Measurements from ENCODE around the gene MDM1. TPM values are rescaled to one million over a fixed set of nuclear protein-coding genes. Genes with fewer than 3 reads are reported as not detected.

Gene MDM1
- total RNA-seq, 1 donor from 2014 or later, result 16.7 TPM

GRCh38 chr12:68327896-68328295 lies 4.3 kb downstream of the MDM1 start:
- DNase-seq (ENCODE audit: low spot score in 2 of 2), result no peak
- no peak for FAIRE-seq

GRCh38 chr12:68326716-68327115 lies 5.4 kb downstream of the MDM1 start:
- DNase-seq (ENCODE audit: low spot score in 2 of 2) (no peak), FAIRE-seq (no peak)

DNA sequence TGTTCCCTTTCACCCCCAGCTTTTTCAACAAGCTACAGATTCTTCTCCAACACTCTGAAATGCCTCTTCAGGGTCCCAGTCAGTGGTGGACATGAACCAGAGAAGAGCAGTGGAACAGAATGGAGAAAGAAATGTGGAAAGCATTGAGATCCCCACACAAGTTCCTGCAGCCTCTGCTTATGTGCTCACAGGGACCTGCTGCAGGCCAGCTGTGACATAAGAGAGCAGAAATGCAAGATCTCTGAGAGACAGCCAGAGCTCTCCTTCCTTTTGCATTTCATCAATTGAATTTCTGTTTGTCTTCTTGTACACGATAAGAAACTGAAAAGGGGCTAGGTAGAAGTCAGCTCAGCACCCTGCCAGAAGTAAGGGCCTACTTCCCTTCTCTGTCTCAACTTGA lies 6.2 kb downstream of the MDM1 start:
- FAIRE-seq (no peak), DNase-seq (ENCODE audit: low spot score in 2 of 2) (no peak)

GRCh38 chr12:68324531-68324930 lies 7.6 kb downstream of the MDM1 start:
- FAIRE-seq, result no peak
- no peak for DNase-seq (ENCODE audit: low spot score in 2 of 2)

- DNase-seq (ENCODE audit: low spot score in 2 of 2), result no peak
- no peak for FAIRE-seq
Measured at GRCh38 chr12:68321140-68321539, 11.0 kb downstream of the MDM1 start.

DNA sequence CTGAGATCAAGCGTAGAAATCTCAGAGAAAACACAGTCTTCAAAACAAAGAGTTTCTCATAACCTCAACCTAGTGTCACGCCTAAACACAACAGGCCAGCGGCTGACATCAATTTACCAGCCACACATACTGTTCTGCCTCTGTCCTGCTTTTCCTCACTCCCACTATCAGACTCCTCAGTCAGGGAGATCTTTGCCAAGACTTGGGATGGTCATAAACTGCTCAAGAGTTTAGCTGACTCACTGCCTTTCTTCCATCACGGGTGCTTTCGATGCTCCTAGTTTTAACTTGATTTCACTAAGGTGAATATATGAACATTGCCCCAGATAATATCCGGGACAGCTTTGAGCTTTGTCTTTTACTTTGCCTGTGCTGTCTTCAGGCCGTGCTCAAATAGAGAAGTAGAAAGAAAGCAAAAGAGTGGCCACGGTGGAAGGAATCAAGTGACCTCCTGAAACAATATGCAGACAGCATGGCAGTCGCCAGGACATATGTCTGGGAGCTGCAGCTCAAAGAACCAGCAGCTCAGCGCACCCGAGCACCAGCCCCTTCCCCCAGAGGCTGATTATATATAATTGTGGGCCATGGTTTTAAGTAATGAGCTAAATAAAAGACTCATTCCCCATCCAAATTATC lies 12.1 kb downstream of the MDM1 start:
- FAIRE-seq, result no peak

GRCh38 chr12:68317047-68317667 lies 15.0 kb downstream of the MDM1 start:
- DNase-seq (ENCODE audit: low spot score in 2 of 2) (peak in 1 of 2 donors; percentile 20), FAIRE-seq (peak; percentile 97)

More for the DNA sequence above, 12.1 kb downstream of the MDM1 start:
- DNase-seq (ENCODE audit: low spot score in 2 of 2), result no peak

GRCh38 chr12:68310370-68310769 lies 21.8 kb downstream of the MDM1 start:
- DNase-seq (ENCODE audit: low spot score in 2 of 2) (no peak), FAIRE-seq (no peak)

- no peak for FAIRE-seq
- DNase-seq (ENCODE audit: low spot score in 2 of 2), result no peak
Measured at GRCh38 chr12:68306564-68306963, 25.6 kb downstream of the MDM1 start.

- FAIRE-seq (no peak), DNase-seq (ENCODE audit: low spot score in 2 of 2) (no peak)
Measured at GRCh38 chr12:68305278-68305677, 26.9 kb downstream of the MDM1 start.

DNA sequence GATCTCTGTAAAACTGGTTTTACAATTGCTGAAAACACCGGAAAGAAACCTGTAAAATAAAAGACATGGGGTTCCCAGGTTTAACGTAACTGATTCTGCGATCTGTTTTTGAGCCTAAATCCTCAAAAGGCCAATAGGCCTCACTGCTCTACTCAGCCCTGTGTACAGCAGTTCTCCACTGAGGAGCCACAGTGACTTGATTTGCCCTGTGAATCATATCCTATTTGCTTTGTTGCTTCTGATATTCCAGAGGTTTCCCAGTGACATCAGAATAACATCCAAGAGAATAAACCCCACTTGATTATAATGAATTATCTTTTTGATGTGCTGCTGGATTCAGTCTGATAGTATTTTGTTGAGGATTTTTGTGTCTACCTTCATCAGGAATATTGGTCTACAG lies 27.5 kb downstream of the MDM1 start:
- no peak for FAIRE-seq

DNA sequence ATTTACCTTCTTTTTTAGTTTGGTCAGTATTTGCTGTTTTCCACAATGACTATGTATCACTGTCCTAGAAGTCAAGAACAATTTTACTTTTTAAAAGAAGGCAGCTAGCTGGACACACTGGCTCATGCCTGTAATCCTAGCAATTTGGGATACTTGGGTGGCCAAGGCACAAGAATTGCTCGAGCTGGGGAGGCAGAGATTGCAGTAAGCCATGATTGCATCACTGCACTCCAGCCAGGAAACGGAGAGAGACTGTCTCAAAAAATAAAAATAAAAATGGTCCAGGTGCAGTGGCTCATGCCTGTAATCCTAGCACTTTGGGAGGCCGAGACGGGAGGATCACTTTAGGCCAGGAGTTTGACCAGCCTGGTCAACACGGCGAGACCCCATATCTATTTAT lies 28.3 kb downstream of the MDM1 start:
- FAIRE-seq (no peak), DNase-seq (ENCODE audit: low spot score in 2 of 2) (no peak)

More for the DNA sequence above, 27.5 kb downstream of the MDM1 start:
- no peak for DNase-seq (ENCODE audit: low spot score in 2 of 2)

GRCh38 chr12:68297929-68298328 lies 34.2 kb downstream of the MDM1 start:
- no peak for FAIRE-seq
- DNase-seq (ENCODE audit: low spot score in 2 of 2), result no peak

- no peak for DNase-seq (ENCODE audit: low spot score in 2 of 2)
- FAIRE-seq, result no peak
Measured at GRCh38 chr12:68294251-68294650, 37.9 kb downstream of the MDM1 start.

DNA sequence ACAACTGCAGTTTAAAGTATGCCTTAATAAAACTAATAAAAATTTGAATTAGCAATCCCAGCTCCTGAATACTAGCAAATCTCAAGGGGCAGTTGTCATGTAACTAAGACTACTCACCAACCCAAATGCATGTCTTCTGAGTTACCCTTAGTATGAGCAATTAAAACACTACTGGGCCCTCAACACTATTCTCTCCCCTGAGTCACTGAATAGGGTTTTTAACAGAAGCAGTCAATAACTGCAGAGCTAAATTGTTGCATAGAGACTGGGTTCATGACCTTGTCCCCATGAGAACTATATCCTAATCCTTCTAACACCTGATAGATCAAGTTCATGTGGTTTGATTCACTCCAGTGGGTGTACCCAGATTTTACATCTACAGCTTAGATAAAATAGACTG lies 38.8 kb downstream of the MDM1 start:
- FAIRE-seq (no peak), DNase-seq (ENCODE audit: low spot score in 2 of 2) (no peak)

- DNase-seq (ENCODE audit: low spot score in 2 of 2), result no peak
- FAIRE-seq, result no peak
Measured at GRCh38 chr12:68292151-68292943, 39.8 kb downstream of the MDM1 start.

- no peak for DNase-seq (ENCODE audit: low spot score in 2 of 2)
- no peak for FAIRE-seq
Measured at GRCh38 chr12:68291396-68292036, 40.6 kb downstream of the MDM1 start.

- FAIRE-seq, result no peak
- DNase-seq (ENCODE audit: low spot score in 2 of 2), result no peak
Measured at GRCh38 chr12:68290126-68290525, 42.0 kb downstream of the MDM1 start.

DNA sequence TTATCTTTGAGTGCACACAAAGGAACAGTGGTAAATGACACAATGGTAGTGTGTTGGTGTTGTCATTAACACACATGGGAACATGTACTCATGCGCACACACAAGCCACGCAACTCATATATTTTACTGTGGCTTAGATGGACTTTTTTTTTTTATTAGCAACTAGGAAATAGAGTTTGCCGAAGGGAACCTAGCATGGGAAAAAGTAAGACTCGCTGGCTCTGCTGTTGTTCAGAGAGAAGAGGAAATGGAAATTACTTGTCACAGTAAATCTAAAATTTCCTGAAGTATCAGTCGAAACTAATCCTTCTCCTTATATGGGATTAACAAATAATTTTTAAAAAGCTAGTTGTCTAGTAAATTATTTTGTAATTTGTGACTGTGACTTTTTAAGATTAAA lies 45.1 kb downstream of the MDM1 start:
- no peak for FAIRE-seq
- no peak for DNase-seq (ENCODE audit: low spot score in 2 of 2)

GRCh38 chr12:68286396-68286795 lies 45.8 kb downstream of the MDM1 start:
- DNase-seq (ENCODE audit: low spot score in 2 of 2) (no peak), FAIRE-seq (no peak)

DNA sequence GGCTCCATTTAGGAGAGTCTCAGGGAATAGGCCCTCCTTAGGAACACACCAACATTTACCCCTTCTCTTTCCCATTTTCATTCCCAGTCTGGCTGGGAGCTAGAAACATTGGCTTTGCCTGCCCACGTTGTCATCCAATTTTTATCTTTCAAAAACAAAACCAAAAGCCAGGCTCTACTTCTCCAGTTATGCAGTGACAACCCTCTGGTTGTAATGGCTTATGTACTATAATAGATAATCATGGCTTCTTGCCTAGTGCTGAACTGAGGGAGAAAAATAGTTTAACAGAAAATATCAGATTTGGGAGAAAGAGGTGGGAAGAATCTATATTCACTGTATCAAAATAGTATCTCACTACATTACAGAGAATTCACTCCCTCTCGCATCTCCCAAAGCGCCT lies 46.6 kb downstream of the MDM1 start:
- no peak for DNase-seq (ENCODE audit: low spot score in 2 of 2)
- no peak for FAIRE-seq

Measured in frontal cortex (tissue), 4 donors.